Neural progenitor cell (in vitro differentiated cells): Measurements from ENCODE around the gene SLC30A4. TPM values are rescaled to one million over a fixed set of nuclear protein-coding genes. Genes with fewer than 3 reads are reported as not detected.

Experiments used
- DNase-seq: peaks from one replicate; pipeline ENCODE4 v3.0.0-alpha.2; 2016; ENCODE audit warnings: low spot score
- H2AFZ ChIP-seq: fragments of 200-600 bp; sonication (generic); replicated peaks from 2 replicates; pipeline ENCODE4 v1.6.1; 2016; ENCODE audit warnings: antibody characterized with exemption
- H3F3A ChIP-seq: fragments of 200-600 bp; sonication (generic); 2 replicates; pipeline ENCODE4 v1.6.1; 2016; ENCODE audit warnings: antibody characterized with exemption, low read depth
- H3K27ac ChIP-seq: fragments of 200-600 bp; sonication (generic); 2 replicates; pipeline ENCODE4 v1.5.1; 2016; ENCODE audit warnings: mild to moderate bottlenecking
- H3K27me3 ChIP-seq: fragments of 200-600 bp; sonication (generic); 2 replicates; pipeline ENCODE4 v1.6.1; 2016; ENCODE audit warnings: mild to moderate bottlenecking, moderate library complexity
- H3K36me3 ChIP-seq: fragments of 200-600 bp; sonication (generic); 2 replicates; pipeline ENCODE4 v1.5.1; 2016
- H3K4me1 ChIP-seq: fragments of 200-600 bp; sonication (generic); 2 replicates; pipeline ENCODE4 v1.6.1; 2016; ENCODE audit warnings: mixed run types
- H3K4me2 ChIP-seq: fragments of 200-600 bp; sonication (generic); 2 replicates; pipeline ENCODE4 v1.6.1; 2016
- H3K4me3 ChIP-seq: fragments of 200-600 bp; sonication (generic); 2 replicates; pipeline ENCODE4 v1.5.1; 2016
- H3K79me2 ChIP-seq: fragments of 200-600 bp; sonication (generic); 2 replicates; pipeline ENCODE4 v1.6.1; 2016; ENCODE audit warnings: low read depth
- H3K9ac ChIP-seq: fragments of 200-600 bp; sonication (generic); 2 replicates; pipeline ENCODE4 v1.6.1; 2016
- H3K9me3 ChIP-seq: fragments of 200-600 bp; sonication (generic); 2 replicates; pipeline ENCODE4 v1.5.1; 2016; ENCODE audit warnings: low read depth
- H4K20me1 ChIP-seq: fragments of 200-600 bp; sonication (generic); 2 replicates; pipeline ENCODE4 v1.6.1; 2016; ENCODE audit warnings: low read depth
- H3K27ac Mint-ChIP-seq: 3 replicates; pipeline ENCODE4 v1.8.0; 2021; ENCODE audit warnings: mixed read lengths
- H3K27me3 Mint-ChIP-seq: 2 replicates; pipeline ENCODE4 v1.8.0; 2022; ENCODE audit warnings: low read depth, mild to moderate bottlenecking, inconsistent platforms, moderate library complexity, mixed read lengths; ENCODE audit not compliant: insufficient read depth
- H3K36me3 Mint-ChIP-seq: 3 replicates; pipeline ENCODE4 v1.8.0; 2021; ENCODE audit warnings: mixed read lengths
- H3K4me1 Mint-ChIP-seq: 3 replicates; pipeline ENCODE4 v1.8.0; 2021; ENCODE audit warnings: mixed read lengths
- H3K4me3 Mint-ChIP-seq: 3 replicates; pipeline ENCODE4 v1.8.0; 2021; ENCODE audit warnings: mild to moderate bottlenecking, moderate library complexity, mixed read lengths
- H3K9me3 Mint-ChIP-seq: 3 replicates; pipeline ENCODE4 v1.8.0; 2020; ENCODE audit warnings: mixed read lengths
- CTCF ChIP-seq: fragments of 200-600 bp; sonication (generic); IDR thresholded peaks from 2 replicates; pipeline ENCODE4 v1.5.1; 2017; ENCODE audit warnings: antibody characterized with exemption, mild to moderate bottlenecking
- EZH2 ChIP-seq: fragments of 200-600 bp; sonication (generic); IDR thresholded peaks from 2 replicates; pipeline ENCODE4 v1.6.1; 2017; ENCODE audit warnings: antibody characterized with exemption, mild to moderate bottlenecking, moderate library complexity
- EZH2phosphoT487 ChIP-seq: fragments of 200-600 bp; sonication (generic); IDR thresholded peaks from 2 replicates; pipeline ENCODE4 v1.6.1; 2017; ENCODE audit warnings: antibody characterized with exemption
- total RNA-seq: library from RNA; depleted of rRNA; stranded (reverse); fragments of >200 nt; gene quantifications from 2 replicates; pipeline ENCODE4 v1.2.3, GENCODE V29; 2015; ENCODE audit warnings: low replicate concordance

Gene SLC30A4
- total RNA-seq, 1 donor from 2014 or later: 0.02 TPM

- H3K36me3 Mint-ChIP-seq: no peaks in the 10 kb centered on the region
- TF ChIP-seq EZH2 (no peak), EZH2phosphoT487 (no peak), CTCF (no peak)
- no peaks in the 10 kb centered on the region for H3K36me3 ChIP-seq
- no peaks in the 10 kb centered on the region for H4K20me1 ChIP-seq
- H3K27me3 Mint-ChIP-seq: peaks cover 21% of the 10 kb centered on the region
- no peak overlapping the region for H2AFZ ChIP-seq
- no peak overlapping the region for H3K4me2 ChIP-seq
- H3K27ac ChIP-seq: no peak overlapping the region
- no peak for DNase-seq
- no peak overlapping the region for H3K4me3 Mint-ChIP-seq
- H3K4me1 ChIP-seq: peaks cover 14% of the 10 kb centered on the region
- no peak overlapping the region for H3K9ac ChIP-seq
- no peak overlapping the region for H3K4me3 ChIP-seq
- no peaks in the 10 kb centered on the region for H3F3A ChIP-seq
- H3K27me3 ChIP-seq: peaks cover 87% of the 10 kb centered on the region
- H3K9me3 Mint-ChIP-seq: peaks cover 9% of the 10 kb centered on the region
- H3K9me3 ChIP-seq: no peaks in the 10 kb centered on the region
- H3K27ac Mint-ChIP-seq: no peak overlapping the region
- no peaks in the 10 kb centered on the region for H3K79me2 ChIP-seq
- H3K4me1 Mint-ChIP-seq: peaks cover 8% of the 10 kb centered on the region
These were observed 54.3 kb downstream of the SLC30A4 start for GRCh38 chr15:45468294-45468693.

DNA sequence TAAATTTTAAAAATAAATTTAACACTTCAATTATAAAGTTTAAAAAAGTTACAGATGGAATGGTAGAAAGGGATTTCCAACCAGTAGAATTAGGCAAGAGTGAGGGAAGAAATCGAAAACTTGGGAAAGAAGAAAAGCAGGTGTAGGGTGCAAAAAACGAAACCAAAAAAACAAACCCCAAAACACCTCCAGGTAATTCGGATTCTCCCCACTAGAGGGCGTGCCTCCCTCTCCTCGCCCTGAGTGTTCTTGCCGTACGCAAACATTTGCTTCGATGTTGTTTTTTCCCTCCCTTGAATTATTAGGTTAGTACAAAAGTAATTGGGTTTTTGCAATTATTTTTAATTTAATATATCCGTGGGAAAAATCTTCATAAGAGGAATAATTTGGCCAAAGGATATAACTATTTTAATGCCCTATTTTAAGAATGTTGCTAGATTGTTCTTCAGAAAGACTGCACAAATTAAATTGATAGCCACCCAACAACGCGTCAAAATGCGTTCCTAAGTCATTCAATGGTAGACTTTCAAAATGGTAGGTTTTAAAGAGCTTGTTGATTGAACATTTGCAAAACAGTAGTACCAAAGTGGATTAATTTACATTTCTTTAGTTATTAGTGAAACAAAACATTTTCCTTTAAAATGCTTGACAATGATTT, 63.7 kb downstream of the SLC30A4 start:
- H2AFZ ChIP-seq: no peak overlapping the region
- H3K4me1 ChIP-seq: peaks cover 2% of the 10 kb centered on the region
- Mint-ChIP-seq H3K36me3 (no peaks in the 10 kb centered on the region), H3K4me1 (peaks cover 16% of the 10 kb centered on the region), H3K27me3 (peaks cover 6% of the 10 kb centered on the region), H3K9me3 (peaks cover 5% of the 10 kb centered on the region), H3K4me3 (peak overlapping the region; percentile 28), H3K27ac (no peak overlapping the region)
- no peaks in the 10 kb centered on the region for H3K9me3 ChIP-seq
- H3F3A ChIP-seq: no peaks in the 10 kb centered on the region
- no peak overlapping the region for H3K27ac ChIP-seq
- H3K4me2 ChIP-seq: peak overlapping the region; percentile 50
- H3K9ac ChIP-seq: no peak overlapping the region
- H3K4me3 ChIP-seq: peak overlapping the region; percentile 40
- peak; percentile 88 for TF ChIP-seq CTCF
- TF ChIP-seq EZH2: no peak
- no peak for TF ChIP-seq EZH2phosphoT487
- H3K36me3 ChIP-seq: no peaks in the 10 kb centered on the region
- H3K79me2 ChIP-seq: no peaks in the 10 kb centered on the region
- H4K20me1 ChIP-seq: no peaks in the 10 kb centered on the region
- peaks cover 27% of the 10 kb centered on the region for H3K27me3 ChIP-seq
- peak; percentile 65 for DNase-seq

DNA sequence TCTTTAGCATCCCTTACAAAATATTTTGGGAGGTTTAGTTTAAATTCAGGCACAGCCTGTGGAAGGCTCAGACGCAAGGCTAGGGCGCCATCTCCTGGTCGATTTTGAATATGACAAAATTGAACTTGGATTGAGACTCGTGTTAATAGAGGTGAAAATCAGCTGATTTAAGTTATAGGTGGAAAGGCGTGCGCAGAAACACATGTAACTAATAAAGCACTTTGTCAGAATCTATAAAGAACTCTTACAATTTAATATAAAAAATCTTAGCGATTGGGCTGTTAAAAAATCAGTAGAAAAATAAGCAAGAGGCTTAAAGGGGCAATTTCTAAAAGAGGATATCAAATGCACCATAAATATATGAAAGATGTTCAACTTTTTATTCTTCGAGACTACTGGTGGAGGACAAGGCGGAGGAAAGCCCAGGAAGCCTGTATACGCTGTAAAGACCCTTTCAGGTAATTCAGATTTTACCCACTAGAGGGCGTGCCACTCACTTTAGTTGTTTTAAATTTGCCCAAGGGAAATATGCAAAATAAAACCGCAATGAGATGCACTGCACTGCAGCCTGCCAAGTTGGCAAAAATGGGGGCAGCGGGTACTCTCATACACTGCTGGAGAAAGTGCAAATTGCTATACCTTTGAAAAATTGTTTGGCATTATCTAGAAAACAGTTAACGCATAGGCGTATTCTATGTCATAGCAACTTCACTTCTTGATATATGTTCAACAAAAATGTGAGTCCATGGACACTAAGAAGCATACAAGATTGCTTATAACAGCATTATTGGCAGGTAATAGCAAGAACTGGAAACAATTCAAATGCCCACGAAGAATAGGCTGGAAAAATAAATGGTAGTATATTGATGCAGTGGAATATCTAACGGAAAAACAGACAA, 64.7 kb downstream of the SLC30A4 start:
- TF ChIP-seq EZH2 (no peak), CTCF (peak; percentile 65)
- Histone ChIP-seq H3F3A (no peaks in the 10 kb centered on the region), H3K79me2 (no peaks in the 10 kb centered on the region), H2AFZ (no peak overlapping the region), H4K20me1 (no peaks in the 10 kb centered on the region), H3K9ac (no peak overlapping the region), H3K27me3 (peaks cover 27% of the 10 kb centered on the region), H3K27ac (no peak overlapping the region), H3K4me2 (peak overlapping the region; percentile 70), H3K9me3 (no peaks in the 10 kb centered on the region), H3K36me3 (no peaks in the 10 kb centered on the region), H3K4me3 (peak overlapping the region; percentile 40), H3K4me1 (peaks cover 2% of the 10 kb centered on the region)
- Mint-ChIP-seq H3K4me1 (peaks cover 16% of the 10 kb centered on the region), H3K9me3 (peaks cover 4% of the 10 kb centered on the region), H3K36me3 (no peaks in the 10 kb centered on the region), H3K27me3 (peaks cover 6% of the 10 kb centered on the region), H3K27ac (peak overlapping the region; percentile 58), H3K4me3 (peak overlapping the region; percentile 74)
- peak; percentile 83 for DNase-seq
